DOHH2 (cell line): Measurements from ENCODE around the gene GDE1.
"Not testable (repeated sequence)": the region's sequence is repeated elsewhere in the genome, so short reads cannot be mapped to it uniquely, and the experiment has no call there.

Experiments used
- H3F3A ChIP-seq: fragments of 200-600 bp; sonication (generic), shearing (Covaris generic); 2 replicates; pipeline ENCODE4 v1.6.0; 2016; ENCODE audit warnings: antibody characterized with exemption, mild to moderate bottlenecking; ENCODE audit not compliant: control insufficient read depth, insufficient read depth
- H3K27ac ChIP-seq: fragments of 200-600 bp; sonication (generic); 2 replicates; pipeline ENCODE4 v1.5.1; 2014; ENCODE audit warnings: low read depth, mild to moderate bottlenecking, low read length, moderate library complexity
- H3K27me3 ChIP-seq: fragments of 200-600 bp; sonication (generic); 2 replicates; pipeline ENCODE4 v1.6.1; 2014; ENCODE audit warnings: mild to moderate bottlenecking, low read length, mixed read lengths; ENCODE audit not compliant: control insufficient read depth
- H3K36me3 ChIP-seq: fragments of 200-600 bp; sonication (generic); 2 replicates; pipeline ENCODE4 v1.6.1; 2014; ENCODE audit warnings: mild to moderate bottlenecking, low read length, moderate library complexity, mixed read lengths; ENCODE audit not compliant: control insufficient read depth
- H3K4me1 ChIP-seq: fragments of 200-600 bp; sonication (generic); 2 replicates; pipeline ENCODE4 v1.6.1; 2014; ENCODE audit warnings: mild to moderate bottlenecking, low read length, mixed read lengths; ENCODE audit not compliant: control insufficient read depth
- H3K4me2 ChIP-seq: fragments of 200-600 bp; sonication (generic); 2 replicates; pipeline ENCODE4 v1.6.0; 2014; ENCODE audit warnings: mild to moderate bottlenecking, low read length, moderate library complexity
- H3K4me3 ChIP-seq: fragments of 200-600 bp; sonication (generic); 2 replicates; pipeline ENCODE4 v1.5.1; 2014; ENCODE audit warnings: mild to moderate bottlenecking, low read length, mixed read lengths
- H3K79me2 ChIP-seq: fragments of 200-600 bp; sonication (generic); 2 replicates; pipeline ENCODE4 v1.6.1; 2014; ENCODE audit warnings: mild to moderate bottlenecking, low read length, mixed read lengths; ENCODE audit not compliant: control insufficient read depth
- H3K9me2 ChIP-seq: fragments of 200-600 bp; sonication (generic); replicated peaks from 2 replicates; pipeline ENCODE4 v1.6.1; 2014; ENCODE audit warnings: mild to moderate bottlenecking, low read length, mixed read lengths; ENCODE audit not compliant: control insufficient read depth
- H3K9me3 ChIP-seq: fragments of 200-600 bp; sonication (generic); 2 replicates; pipeline ENCODE4 v1.6.1; 2014; ENCODE audit warnings: antibody characterized with exemption, low read length, mixed read lengths; ENCODE audit not compliant: control insufficient read depth, insufficient read depth
- H4K20me1 ChIP-seq: fragments of 200-600 bp; sonication (generic); 2 replicates; pipeline ENCODE4 v1.6.0; 2014; ENCODE audit warnings: low read depth, mild to moderate bottlenecking, antibody characterized with exemption, low read length, moderate library complexity; ENCODE audit not compliant: control insufficient read depth, insufficient read depth
- CTCF ChIP-seq: fragments of 200-600 bp; sonication (generic); IDR thresholded peaks from one replicate; pipeline ENCODE4 v1.5.1; 2014; ENCODE audit warnings: antibody characterized with exemption, mild to moderate bottlenecking, low read depth, low read length; ENCODE audit not compliant: poor library complexity, severe bottlenecking
- EZH2phosphoT487 ChIP-seq: fragments of 200-600 bp; sonication (generic); IDR thresholded peaks from 2 replicates; pipeline ENCODE4 v1.6.1; 2017; ENCODE audit warnings: borderline replicate concordance, mild to moderate bottlenecking, antibody characterized with exemption, low read length, moderate library complexity, mixed read lengths

The GDE1 gene

GRCh38 chr16:19548144-19548543 lies 26.2 kb upstream of the GDE1 start:
- no peaks in the 10 kb centered on the region for H3K4me1 ChIP-seq
- no peak overlapping the region for H3K4me3 ChIP-seq
- peaks cover 77% of the 10 kb centered on the region for H3K36me3 ChIP-seq
- no peak overlapping the region for H3K27ac ChIP-seq
- H3K27me3 ChIP-seq: no peaks in the 10 kb centered on the region
- TF ChIP-seq EZH2phosphoT487: no peak
- no peak for TF ChIP-seq CTCF
- no peak overlapping the region for H3K4me2 ChIP-seq
- H3F3A ChIP-seq: peaks cover 12% of the 10 kb centered on the region
- no peaks in the 10 kb centered on the region for H4K20me1 ChIP-seq
- no peaks in the 10 kb centered on the region for H3K79me2 ChIP-seq
- no peaks in the 10 kb centered on the region for H3K9me3 ChIP-seq
- no peaks in the 10 kb centered on the region for H3K9me2 ChIP-seq

GRCh38 chr16:19543278-19543996 lies 21.5 kb upstream of the GDE1 start:
- H3K4me1 ChIP-seq, H3K4me3 ChIP-seq, H3K9me3 ChIP-seq, H3K9me2 ChIP-seq, H3K27ac ChIP-seq, H3F3A ChIP-seq, H4K20me1 ChIP-seq, H3K79me2 ChIP-seq, H3K27me3 ChIP-seq, H3K4me2 ChIP-seq: not testable (repeated sequence)
- H3K36me3 ChIP-seq: peaks cover 79% of the 10 kb centered on the region

- H3K79me2 ChIP-seq: no peaks in the 10 kb centered on the region
- no peaks in the 10 kb centered on the region for H3K9me3 ChIP-seq
- H3K4me2 ChIP-seq: no peak overlapping the region
- H3F3A ChIP-seq: peaks cover 3% of the 10 kb centered on the region; the same call in 1 of the 2 replicates
- H3K4me3 ChIP-seq: no peak overlapping the region
- no peak overlapping the region for H3K27ac ChIP-seq
- no peaks in the 10 kb centered on the region for H3K4me1 ChIP-seq
- TF ChIP-seq CTCF (no peak), EZH2phosphoT487 (no peak)
- H3K27me3 ChIP-seq: no peaks in the 10 kb centered on the region
- peaks cover 78% of the 10 kb centered on the region for H3K36me3 ChIP-seq
- H3K9me2 ChIP-seq: no peaks in the 10 kb centered on the region
- H4K20me1 ChIP-seq: no peaks in the 10 kb centered on the region
These were observed 20.4 kb upstream of the GDE1 start for GRCh38 chr16:19542138-19542821.
